ENCODE results near the gene NRTN. TPM values are rescaled to one million over a fixed set of nuclear protein-coding genes. Genes with fewer than 3 reads are reported as not detected.
A peak's percentile ranks its signal among the peaks of the same experiment; 100 is the strongest.

The NRTN gene
- total and polyA plus RNA-seq, 2 of the 13 experiments (the other 11 are each of a cell fraction or from before 2014, with no cell fraction given): 4.1 to 5.3 TPM

- TF ChIP-seq, protein P1, sequence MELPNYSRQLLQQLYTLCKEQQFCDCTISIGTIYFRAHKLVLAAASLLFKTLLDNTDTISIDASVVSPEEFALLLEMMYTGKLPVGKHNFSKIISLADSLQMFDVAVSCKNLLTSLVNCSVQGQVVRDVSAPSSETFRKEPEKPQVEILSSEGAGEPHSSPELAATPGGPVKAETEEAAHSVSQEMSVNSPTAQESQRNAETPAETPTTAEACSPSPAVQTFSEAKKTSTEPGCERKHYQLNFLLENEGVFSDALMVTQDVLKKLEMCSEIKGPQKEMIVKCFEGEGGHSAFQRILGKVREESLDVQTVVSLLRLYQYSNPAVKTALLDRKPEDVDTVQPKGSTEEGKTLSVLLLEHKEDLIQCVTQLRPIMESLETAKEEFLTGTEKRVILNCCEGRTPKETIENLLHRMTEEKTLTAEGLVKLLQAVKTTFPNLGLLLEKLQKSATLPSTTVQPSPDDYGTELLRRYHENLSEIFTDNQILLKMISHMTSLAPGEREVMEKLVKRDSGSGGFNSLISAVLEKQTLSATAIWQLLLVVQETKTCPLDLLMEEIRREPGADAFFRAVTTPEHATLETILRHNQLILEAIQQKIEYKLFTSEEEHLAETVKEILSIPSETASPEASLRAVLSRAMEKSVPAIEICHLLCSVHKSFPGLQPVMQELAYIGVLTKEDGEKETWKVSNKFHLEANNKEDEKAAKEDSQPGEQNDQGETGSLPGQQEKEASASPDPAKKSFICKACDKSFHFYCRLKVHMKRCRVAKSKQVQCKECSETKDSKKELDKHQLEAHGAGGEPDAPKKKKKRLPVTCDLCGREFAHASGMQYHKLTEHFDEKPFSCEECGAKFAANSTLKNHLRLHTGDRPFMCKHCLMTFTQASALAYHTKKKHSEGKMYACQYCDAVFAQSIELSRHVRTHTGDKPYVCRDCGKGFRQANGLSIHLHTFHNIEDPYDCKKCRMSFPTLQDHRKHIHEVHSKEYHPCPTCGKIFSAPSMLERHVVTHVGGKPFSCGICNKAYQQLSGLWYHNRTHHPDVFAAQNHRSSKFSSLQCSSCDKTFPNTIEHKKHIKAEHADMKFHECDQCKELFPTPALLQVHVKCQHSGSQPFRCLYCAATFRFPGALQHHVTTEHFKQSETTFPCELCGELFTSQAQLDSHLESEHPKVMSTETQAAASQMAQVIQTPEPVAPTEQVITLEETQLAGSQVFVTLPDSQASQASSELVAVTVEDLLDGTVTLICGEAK (IDR thresholded peaks at IDR 0.05): no peak
- TF ChIP-seq, protein P1 (CRISPR knock-in tag; IDR thresholded peaks at IDR 0.05): peak; percentile 70
- peak; percentile 89 for TF ChIP-seq HIVEP1 (CRISPR knock-in tag; IDR thresholded peaks at IDR 0.05)
- TF ChIP-seq ZNF564 (CRISPR knock-in tag; IDR thresholded peaks at IDR 0.05): peak; percentile 75; the same call in 1 of the 2 replicates
- TF ChIP-seq, protein P2, sequence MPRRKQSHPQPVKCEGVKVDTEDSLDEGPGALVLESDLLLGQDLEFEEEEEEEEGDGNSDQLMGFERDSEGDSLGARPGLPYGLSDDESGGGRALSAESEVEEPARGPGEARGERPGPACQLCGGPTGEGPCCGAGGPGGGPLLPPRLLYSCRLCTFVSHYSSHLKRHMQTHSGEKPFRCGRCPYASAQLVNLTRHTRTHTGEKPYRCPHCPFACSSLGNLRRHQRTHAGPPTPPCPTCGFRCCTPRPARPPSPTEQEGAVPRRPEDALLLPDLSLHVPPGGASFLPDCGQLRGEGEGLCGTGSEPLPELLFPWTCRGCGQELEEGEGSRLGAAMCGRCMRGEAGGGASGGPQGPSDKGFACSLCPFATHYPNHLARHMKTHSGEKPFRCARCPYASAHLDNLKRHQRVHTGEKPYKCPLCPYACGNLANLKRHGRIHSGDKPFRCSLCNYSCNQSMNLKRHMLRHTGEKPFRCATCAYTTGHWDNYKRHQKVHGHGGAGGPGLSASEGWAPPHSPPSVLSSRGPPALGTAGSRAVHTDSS (CRISPR knock-in tag; conservative IDR thresholded peaks at IDR 0.05): no peak
- TF ChIP-seq, protein P3, sequence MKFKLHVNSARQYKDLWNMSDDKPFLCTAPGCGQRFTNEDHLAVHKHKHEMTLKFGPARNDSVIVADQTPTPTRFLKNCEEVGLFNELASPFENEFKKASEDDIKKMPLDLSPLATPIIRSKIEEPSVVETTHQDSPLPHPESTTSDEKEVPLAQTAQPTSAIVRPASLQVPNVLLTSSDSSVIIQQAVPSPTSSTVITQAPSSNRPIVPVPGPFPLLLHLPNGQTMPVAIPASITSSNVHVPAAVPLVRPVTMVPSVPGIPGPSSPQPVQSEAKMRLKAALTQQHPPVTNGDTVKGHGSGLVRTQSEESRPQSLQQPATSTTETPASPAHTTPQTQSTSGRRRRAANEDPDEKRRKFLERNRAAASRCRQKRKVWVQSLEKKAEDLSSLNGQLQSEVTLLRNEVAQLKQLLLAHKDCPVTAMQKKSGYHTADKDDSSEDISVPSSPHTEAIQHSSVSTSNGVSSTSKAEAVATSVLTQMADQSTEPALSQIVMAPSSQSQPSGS (CRISPR knock-in tag; IDR thresholded peaks at IDR 0.05): no peak
- TF ChIP-seq DPF2 (CRISPR knock-in tag; IDR thresholded peaks at IDR 0.05; ENCODE audit: borderline replicate concordance, low read depth): no peak
- TF ChIP-seq ZNF614 (CRISPR knock-in tag; IDR thresholded peaks at IDR 0.05; ENCODE audit: borderline replicate concordance): peak; percentile 58; the same call in 1 of the 2 replicates
- TF ChIP-seq MAFK (conservative IDR thresholded peaks at IDR 0.05 in 1 of 2, IDR thresholded peaks at IDR 0.05 in 1 of 2; ENCODE audit: low read length in 2 of 2): no peak
- TF ChIP-seq, protein P4, sequence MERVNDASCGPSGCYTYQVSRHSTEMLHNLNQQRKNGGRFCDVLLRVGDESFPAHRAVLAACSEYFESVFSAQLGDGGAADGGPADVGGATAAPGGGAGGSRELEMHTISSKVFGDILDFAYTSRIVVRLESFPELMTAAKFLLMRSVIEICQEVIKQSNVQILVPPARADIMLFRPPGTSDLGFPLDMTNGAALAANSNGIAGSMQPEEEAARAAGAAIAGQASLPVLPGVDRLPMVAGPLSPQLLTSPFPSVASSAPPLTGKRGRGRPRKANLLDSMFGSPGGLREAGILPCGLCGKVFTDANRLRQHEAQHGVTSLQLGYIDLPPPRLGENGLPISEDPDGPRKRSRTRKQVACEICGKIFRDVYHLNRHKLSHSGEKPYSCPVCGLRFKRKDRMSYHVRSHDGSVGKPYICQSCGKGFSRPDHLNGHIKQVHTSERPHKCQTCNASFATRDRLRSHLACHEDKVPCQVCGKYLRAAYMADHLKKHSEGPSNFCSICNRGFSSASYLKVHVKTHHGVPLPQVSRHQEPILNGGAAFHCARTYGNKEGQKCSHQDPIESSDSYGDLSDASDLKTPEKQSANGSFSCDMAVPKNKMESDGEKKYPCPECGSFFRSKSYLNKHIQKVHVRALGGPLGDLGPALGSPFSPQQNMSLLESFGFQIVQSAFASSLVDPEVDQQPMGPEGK (CRISPR knock-in tag; IDR thresholded peaks at IDR 0.05): peak; percentile 82
- TF ChIP-seq, protein P5, sequence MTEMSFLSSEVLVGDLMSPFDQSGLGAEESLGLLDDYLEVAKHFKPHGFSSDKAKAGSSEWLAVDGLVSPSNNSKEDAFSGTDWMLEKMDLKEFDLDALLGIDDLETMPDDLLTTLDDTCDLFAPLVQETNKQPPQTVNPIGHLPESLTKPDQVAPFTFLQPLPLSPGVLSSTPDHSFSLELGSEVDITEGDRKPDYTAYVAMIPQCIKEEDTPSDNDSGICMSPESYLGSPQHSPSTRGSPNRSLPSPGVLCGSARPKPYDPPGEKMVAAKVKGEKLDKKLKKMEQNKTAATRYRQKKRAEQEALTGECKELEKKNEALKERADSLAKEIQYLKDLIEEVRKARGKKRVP (CRISPR knock-in tag; IDR thresholded peaks at IDR 0.05): peak in 1 of 2 experiments; percentile 82; a peak in 2 of 4 replicates
- TF ChIP-seq ZNF205 (CRISPR knock-in tag; IDR thresholded peaks at IDR 0.05): 0 out of 2 replicates have a peak, but pooled peaks have one; percentile 20
- peak; percentile 83 for TF ChIP-seq SALL1 (CRISPR knock-in tag; IDR thresholded peaks at IDR 0.05)
Measured at GRCh38 chr19:5803752-5804515, 933 bp upstream of the NRTN start (continued).
